GM19397 (cell line): ENCODE measurements around the gene L3MBTL3.
A peak's percentile ranks its signal among the peaks of the same experiment; 100 is the strongest.
"Not testable (repeated sequence)": the region's sequence is repeated elsewhere in the genome, so short reads cannot be mapped to it uniquely, and the experiment has no call there.

ENCODE experiments used
- ATAC-seq: cut with Tn5 transposase; IDR thresholded peaks from one replicate; pipeline ENCODE4 v1.9.1; 2021; ENCODE audit warnings: mild to moderate bottlenecking, moderate library complexity; ENCODE audit not compliant: unreplicated experiment

L3MBTL3 gene

DNA sequence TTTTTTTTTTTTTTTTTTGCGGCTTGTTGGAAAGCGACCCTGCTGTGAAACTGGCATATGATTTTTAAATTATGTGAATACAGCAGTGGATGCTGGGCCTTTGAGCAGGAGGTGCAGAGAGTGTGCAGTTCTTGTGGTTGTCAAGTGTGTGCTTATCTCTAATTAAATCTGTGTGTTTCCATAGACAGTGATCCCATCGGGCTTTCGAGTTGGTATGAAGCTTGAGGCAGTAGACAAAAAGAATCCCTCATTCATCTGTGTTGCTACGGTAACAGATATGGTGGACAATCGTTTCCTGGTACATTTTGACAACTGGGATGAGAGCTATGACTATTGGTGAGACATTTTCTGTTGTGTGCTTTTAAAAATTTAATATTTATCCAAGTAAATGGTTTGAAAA, 52.4 kb downstream of the L3MBTL3 start:
- ATAC-seq = no peak

DNA sequence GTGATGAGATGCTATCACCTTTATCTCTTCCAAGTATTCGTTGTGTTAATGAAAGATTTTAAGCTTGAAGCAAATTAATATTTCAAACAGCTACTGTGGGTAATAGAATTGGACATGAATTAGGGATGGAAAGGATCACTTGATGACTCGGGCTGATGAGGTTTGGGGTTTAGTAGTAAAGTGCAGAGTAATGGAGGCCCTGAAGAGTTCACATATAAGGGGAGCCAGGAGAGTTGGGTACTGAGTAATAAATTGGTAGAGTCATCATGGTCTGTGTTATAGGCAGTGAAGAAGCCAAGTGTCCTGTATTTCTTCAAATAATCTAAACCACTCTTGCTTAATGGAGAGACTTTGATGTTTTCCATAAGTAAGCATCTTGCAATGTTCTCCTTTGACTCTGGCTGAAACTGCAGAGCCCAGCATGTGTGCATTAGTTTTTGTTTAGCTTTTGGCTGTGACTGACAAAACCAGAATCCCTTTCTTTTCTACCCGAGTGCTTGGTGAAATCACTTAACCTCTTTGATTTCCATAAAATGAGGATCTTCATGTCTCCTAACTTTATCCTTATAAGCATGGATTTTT, 57.6 kb downstream of the L3MBTL3 start:
- ATAC-seq = no peak

DNA sequence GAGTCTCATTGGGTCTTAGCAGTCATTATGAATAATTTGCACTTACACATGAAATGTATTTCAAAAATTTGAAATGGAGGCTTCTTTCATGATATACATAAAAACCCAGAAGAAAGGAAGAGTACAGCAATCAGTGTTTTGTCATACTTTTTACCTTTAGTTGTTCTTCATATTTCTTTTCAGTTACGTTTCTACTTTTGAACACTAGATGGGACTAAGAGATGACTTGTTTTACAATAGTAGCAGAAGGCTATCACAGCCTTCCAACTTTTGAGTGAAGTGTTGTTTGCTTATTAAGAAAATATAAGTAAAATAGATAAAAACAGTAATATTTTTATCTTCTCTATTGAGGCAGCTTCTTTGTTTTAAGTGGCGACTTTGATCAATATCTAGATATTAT, 58.1 kb downstream of the L3MBTL3 start:
- no peak for ATAC-seq

DNA sequence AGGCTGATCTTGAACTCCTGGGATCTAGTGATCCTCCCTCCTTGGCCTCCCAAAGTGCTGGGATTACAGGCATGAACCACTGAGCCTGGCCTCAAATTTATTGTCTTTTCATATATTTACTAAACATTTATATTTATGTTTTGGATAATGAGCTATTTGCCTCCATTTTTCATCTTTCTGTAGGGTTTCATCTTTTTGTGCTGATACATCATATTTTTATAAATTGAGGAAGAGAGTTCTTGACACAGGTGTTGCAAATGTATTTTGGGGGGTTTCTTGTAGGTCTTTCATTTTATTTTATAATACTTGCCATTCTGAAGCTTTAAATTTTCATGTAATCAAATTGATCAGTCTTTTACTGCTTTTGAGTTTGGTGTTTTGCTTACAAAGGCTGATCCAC, 72.4 kb downstream of the L3MBTL3 start:
- no peak for ATAC-seq

DNA sequence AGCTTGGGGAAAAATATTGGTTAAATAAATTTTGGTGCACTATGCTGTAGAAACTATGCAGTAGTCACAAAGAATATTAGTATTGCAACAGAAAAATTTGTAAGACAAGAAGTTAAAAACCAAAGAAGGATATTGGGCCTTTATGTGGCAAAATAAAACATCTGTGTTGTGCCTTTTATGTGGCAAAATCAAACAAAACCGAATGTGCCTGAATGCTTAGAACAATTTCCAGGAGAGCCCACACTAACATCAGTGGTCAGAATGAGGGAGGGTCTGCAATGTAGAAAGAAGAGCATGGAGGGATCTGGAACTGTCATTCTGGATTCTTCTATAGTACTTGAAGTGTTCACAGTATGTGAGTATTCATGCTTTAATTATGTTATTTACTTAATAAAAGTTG, 75.2 kb downstream of the L3MBTL3 start:
- no peak for ATAC-seq

DNA sequence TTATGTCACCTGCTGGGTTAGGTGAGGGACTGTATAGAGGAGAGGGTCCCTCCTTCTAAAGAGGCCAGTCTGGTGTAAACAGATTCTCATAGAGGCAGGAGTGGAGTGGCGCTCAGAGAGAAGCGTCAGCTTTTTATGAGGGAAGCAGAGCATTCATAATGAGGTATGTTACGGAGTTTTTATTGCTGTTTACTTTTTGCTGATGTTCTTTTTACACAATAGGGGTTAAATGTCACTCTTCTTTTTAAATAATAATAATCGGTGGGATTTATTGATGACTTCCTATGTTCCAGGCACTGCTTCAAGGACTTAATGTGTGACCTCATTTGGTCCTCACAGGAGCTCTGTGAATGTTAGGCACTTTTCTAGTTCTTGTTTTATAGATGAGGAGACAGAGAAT, 79.9 kb downstream of the L3MBTL3 start:
- ATAC-seq = no peak

DNA sequence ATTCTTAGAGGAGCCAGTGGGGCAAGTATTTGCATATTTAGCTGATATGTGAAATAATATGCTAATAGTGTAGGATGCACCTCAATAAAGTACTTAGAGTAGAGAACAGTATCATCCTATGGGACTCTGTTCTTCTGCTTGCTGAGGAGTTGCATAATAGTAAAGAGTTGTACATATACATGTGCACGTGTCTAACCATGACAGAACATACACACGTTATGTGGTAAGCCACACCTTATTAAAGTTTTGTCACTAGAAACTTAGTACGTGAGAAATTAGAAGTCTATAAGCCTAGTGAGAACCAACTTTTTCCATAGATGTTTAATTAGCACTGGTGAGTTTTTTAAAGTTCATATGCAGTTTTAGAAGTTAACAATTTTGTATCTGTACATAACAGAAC, 80.7 kb downstream of the L3MBTL3 start:
- ATAC-seq = no peak

DNA sequence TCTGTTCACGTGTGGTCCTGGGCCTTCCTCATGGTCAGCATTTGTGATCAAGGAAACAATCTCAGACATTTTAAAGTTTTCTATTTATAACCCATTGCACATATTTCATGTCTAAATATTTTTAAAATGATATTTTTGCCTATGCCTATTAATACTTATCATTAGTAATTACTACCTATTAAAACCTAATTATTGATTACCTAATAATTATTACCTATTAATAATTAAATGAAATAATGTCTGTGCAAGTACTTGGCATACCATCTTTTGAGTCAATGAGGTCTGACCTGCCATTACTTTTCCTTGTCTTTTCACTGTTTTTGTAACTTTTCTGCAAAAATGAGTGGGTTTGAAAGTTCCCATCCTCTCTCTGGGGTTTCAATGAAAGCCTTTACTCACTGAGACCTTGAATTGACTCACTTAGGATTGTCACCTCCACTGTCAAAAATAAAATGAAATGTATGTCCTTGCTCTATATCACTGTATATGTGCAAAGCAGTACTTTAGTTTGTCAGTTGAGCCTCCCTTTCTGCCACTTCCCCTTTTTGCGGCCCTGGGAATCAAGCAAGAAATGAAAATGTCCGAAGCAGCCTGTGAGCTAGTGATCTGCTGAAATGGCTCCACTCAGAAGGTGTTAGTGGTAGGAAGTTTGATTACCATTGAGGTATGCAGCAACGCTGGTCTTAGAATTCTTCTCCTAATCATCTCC, 87.8 kb downstream of the L3MBTL3 start:
- peak; percentile 67 for ATAC-seq

DNA sequence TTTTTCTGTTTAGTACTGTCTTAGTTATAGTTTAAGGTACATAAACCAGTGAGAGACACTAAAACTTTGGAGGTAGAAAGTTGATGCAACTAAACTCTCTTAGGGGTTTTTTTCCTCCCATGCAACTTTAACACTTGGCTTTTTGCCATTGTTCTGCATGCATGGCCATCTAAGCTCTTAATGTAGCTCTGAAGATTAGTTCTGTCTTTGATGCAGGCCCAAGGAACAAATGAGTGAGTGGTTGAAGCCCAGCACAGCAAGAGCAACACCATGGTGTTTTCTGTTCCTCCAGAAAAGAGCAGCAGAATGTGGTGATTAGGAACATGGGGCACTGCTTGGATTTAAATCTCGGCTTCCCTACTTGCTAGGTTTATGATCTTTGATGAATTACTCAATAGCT, 89.3 kb downstream of the L3MBTL3 start:
- no peak for ATAC-seq

DNA sequence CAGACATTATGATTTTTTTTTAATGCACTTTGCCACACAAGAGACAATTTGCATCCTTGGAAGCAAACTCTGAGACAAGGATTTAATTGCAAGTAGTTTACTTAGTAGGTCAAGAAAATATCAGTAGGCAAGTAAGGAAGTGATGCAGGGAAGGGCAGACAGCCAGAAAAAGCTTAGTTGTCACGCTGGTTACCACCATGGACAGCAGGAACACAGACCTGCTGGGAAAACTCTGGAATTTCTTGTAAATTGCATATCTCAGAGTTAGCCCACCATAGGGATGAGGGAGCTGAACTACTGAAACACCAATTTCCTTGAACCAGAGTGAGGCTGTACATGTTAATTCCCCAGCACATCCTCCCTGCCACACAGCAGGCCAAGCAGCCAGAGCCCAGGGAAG, 92.7 kb downstream of the L3MBTL3 start:
- ATAC-seq = no peak

DNA sequence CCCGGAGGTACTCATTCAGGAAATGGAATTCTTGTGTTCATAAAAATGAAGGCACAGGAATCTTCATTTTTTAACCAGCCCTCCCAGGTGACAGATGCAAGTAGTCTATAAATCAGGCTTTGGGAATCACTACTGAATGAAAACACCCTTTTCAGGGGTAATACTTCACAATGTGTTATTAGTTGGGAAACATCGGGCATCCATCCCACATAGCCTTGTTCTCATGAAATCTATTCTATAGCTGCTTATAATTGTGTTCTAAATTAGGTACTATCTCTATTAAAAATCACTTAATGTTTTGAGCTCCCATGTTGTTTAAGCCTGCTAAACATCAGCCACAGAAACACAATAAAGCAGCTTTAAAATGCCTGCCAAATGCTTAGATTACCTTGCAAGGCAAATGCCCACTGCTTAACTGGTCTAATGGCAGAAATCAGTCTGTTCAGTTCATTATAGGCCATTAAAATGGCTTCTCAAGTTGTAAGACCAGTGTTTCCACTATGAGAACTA, 94.9 kb downstream of the L3MBTL3 start:
- no peak for ATAC-seq

DNA sequence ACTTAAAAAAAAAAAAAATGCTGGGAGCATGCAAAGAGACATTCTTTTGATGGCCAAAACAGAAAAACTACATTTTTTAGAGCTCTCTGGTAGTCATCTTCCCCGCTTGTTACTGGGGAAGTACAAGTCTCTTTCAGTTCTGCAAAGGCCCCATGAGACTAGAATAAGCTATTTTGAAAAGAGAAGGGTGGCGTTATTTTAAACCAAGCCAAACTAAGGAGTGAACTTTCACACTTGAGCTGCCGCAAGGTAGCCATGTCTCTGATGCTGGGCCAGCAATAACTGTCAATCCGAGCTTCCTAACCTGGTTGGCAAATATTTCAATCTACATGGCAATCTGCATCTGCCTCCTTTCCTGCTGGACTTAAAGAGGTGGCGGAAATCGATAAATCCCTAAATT, 96.7 kb downstream of the L3MBTL3 start:
- ATAC-seq = peak; percentile 87

DNA sequence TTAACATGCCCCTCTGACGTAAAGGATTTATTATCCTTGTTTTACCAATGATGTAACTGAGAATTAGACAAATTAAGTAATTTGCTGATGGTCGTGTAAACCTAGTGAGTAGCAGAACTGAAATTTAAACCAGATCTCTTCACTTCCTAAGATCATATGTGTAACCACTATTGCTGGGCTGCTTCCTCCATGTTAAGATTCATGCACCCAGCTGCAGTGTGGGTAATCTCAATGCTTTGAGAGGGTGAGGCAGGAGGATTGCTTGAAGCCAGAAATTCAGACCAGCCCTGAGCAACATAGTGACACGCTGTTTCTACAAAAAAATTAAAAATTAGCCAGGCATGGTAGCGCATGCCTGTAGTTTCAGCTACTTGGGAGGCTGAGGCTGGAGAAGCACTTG, 97.9 kb downstream of the L3MBTL3 start:
- ATAC-seq = no peak

DNA sequence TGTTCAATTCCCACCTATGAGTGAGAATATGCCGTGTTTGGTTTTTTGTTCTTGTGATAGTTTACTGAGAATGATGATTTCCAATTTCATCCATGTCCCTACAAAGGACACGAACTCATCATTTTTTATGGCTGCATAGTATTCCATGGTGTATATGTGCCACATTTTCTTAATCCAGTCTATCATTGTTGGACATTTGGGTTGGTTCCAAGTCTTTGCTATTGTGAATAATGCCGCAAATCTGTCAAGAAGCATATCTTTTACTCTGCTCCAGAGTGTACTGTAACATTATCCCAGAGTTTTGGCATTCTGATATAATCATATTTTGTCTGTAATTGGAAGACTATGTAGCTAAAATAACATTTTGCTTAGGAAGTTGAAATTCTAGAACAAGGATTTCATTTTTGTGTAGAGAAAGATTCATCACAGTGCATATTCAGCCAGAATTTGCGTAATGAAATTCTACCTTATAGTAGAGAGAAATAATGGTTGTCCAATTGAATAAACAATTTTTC, 98.9 kb downstream of the L3MBTL3 start:
- ATAC-seq = not testable (repeated sequence)

DNA sequence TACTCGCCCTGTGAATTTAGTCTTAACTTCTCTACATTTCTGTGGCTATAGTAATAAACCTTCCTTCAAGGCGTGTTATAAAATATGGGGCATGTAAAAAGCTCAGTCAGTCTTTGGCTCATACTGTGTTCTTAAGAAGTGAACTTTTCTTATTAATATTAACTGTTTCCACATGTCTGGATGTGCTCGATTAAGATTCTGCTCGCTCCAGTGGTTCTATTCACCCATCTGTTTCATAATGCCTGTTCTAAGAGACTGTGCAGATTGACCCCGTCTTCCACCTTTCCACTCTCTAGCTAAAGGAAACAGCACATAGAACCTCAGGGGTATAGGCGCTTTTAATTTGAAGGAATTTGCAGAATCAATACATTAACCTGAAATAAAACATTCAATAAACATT, 99.9 kb downstream of the L3MBTL3 start:
- ATAC-seq = no peak

DNA sequence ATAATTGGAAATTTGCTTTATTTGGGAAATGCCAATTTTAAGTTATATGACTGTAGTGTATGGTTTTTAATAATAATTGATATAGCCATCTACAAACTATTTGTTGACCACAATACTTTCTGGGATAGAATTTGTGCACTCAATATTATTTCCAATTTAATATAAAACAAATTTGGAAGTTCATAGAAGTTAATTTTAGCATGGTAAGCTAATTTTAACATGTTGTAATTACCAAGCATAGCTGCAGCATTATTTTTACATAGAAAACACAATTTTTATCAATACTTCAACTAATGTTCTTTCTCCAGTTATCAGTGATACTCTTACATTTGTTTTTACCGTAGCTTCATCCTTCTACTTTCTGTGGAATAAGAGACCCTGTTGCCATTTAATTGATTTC, 100.8 kb downstream of the L3MBTL3 start:
- ATAC-seq = no peak

DNA sequence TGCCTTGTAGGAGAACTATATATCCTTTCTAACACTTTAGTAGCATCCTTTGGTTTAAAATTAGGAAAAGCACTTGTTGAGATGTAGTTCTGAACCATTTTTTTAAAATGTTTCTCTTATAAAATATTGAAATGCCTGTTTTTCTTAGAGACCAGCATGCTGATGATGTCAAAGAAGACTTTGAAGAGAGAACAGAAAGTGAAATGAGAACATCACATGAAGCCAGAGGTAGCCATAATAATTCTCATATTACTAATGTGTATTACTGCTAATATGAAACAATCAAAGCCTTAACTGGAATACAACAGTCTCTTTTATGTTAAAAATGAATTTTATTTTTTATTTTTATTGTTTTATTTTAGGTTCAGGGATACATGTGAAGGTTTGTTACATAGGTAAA, 102.3 kb downstream of the L3MBTL3 start:
- ATAC-seq = no peak

DNA sequence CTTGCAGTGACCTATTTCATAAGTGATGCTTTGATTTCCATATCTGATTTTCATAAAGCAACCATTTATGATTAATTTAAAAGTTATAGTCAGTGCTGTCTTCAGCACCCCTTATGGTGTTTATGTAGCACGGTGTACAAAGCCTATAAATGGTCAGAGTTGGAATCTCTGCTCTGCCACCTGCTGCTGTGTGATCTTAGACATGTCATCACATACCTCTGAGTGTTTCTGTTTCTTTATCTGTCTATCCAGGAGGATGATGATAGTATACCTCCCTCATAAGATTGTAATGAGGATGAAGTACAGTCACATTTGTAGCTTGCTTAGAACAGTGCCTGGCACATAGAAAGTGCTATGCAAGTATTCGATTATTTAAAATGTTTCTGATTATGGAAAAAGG, 103.9 kb downstream of the L3MBTL3 start:
- no peak for ATAC-seq

DNA sequence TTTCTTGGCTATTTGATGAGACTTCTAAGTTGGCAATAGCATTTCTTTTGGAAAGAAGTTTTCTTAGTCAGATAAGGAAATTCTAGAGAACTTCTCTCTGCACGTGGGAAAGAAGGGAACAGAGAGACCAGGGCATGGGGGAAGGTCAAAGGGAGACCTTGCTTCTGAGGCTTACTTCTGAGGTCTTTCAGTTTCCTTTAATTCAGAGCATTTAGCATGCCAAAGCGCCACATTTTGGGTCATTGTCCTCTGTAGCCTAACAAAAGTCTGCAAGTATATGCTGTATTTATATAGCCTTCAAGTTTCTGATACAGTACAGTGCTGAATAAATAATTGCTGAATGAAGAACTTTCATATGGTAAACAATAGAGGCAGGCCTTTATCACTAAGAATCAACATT, 108.8 kb downstream of the L3MBTL3 start:
- ATAC-seq = no peak

DNA sequence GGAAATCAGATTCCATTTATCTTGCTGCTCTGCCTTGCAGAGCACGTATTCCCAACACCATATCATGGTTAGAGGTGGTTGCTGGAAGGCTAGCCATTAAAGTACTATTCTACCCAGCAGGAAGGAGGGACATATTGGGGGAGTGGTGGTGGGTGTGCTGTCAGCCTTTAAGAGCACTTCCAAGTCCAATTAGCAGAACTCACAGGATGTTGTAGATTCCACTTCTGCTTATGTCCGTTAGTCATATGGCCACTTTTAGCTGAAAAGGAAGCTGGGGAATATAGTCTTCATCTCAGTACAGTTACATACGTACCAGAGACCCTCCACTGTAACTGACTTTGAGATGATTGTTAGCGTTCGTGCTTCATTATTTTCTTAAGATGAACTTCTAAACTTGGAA, 109.9 kb downstream of the L3MBTL3 start:
- no peak for ATAC-seq

DNA sequence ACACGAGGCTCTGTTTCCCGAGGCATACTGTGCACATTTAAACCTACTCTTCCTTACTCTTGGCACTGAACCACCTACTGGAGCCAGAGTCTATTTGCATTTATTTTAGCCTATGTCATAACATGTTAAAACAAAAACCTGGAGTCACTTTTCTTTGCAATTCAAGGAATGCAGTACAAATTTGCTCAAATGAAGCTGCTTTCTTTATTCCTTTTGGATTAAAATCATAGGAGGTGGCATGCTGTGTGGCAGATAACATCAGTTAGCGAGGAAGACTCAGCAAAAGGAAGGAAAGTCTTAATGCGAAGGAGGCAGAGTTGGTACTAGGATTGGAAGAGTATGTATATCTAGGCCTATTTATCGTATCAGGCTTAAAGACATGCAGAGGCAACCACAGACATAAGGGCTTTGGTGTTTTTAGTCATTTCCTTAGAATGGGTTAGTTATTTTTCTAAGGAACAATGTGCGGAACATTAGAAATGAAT, 111.4 kb downstream of the L3MBTL3 start:
- no peak for ATAC-seq

DNA sequence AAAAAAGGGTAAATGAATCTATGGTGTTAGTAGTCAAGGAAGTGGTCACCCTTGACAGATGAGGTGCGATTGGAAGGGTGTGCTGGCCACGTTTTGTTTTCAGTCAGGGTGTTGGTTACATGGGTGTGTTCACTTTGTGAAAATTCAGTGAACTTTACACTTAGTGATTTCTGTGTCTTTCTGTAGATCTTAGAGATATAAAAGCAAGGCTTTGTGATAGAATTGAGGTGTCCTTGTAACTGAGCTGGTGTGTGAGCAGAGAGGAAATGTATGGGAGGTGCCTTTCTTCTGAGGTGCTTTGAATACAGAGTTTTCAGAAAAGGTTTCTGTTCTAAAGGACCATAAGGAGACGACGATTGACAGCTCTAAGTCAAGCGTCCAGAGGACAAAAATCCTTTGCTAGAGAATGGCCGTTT, 113.9 kb downstream of the L3MBTL3 start:
- ATAC-seq = peak; percentile 82
